Neural progenitor cell (in vitro differentiated cells): ENCODE measurements around the gene FRMPD1.

Source experiments
- CTCF ChIP-seq: fragments of 200-600 bp; sonication (generic); IDR thresholded peaks from 2 replicates; pipeline ENCODE4 v1.5.1; 2017; ENCODE audit warnings: antibody characterized with exemption, mild to moderate bottlenecking
- EZH2 ChIP-seq: fragments of 200-600 bp; sonication (generic); IDR thresholded peaks from 2 replicates; pipeline ENCODE4 v1.6.1; 2017; ENCODE audit warnings: antibody characterized with exemption, mild to moderate bottlenecking, moderate library complexity
- EZH2phosphoT487 ChIP-seq: fragments of 200-600 bp; sonication (generic); IDR thresholded peaks from 2 replicates; pipeline ENCODE4 v1.6.1; 2017; ENCODE audit warnings: antibody characterized with exemption

GRCh38 chr9:37715260-37715659, 64.5 kb downstream of the FRMPD1 start:
- no peak for TF ChIP-seq CTCF
- TF ChIP-seq EZH2: no peak
- TF ChIP-seq EZH2phosphoT487: no peak
